H1 (cell line): ENCODE measurements around the gene C17orf100. TPM values are rescaled to one million over a fixed set of nuclear protein-coding genes. Genes with fewer than 3 reads are reported as not detected.

Experiments
- CTCF ChIA-PET: fragments of 300-600 bp; sonication (Branson Sonifier 250); formaldehyde crosslinking; loops from one replicate; lab custom pipeline; 2021; ENCODE audit not compliant: partially characterized antibody; lab: Charles Lee
- POLR2A ChIA-PET: fragments of 300-600 bp; sonication (Branson Sonifier 250); formaldehyde crosslinking; loops from one replicate; lab custom pipeline; 2021; ENCODE audit warnings: inconsistent platforms; ENCODE audit not compliant: partially characterized antibody; lab: Charles Lee
- DNase-seq, 2 experiments: peaks; one replicate each; pipeline versions ENCODE4 v3.0.0 to v3.0.0-alpha.2; 2010 to 2022; ENCODE audit warnings: low spot score in 2 of 2, low read depth in 1 of 2, mixed read lengths in 1 of 2
- FAIRE-seq: peaks from 2 replicates; lab custom pipeline; 2011; peaks lifted over from hg19 to GRCh38; lab: Jason Lieb, UNC
- H2AFZ ChIP-seq: 2 replicates; pipeline ENCODE4 v1.8.1; 2012; ENCODE audit warnings: low read length, inconsistent platforms
- H2AK5ac ChIP-seq: 2 replicates; pipeline ENCODE4 v1.6.1; 2013; ENCODE audit warnings: low read depth, low read length
- H2BK120ac ChIP-seq: replicated peaks from 2 replicates; pipeline ENCODE3; 2013; ENCODE audit warnings: low read depth, low read length, inconsistent platforms
- H2BK12ac ChIP-seq: 2 replicates; pipeline ENCODE4 v1.6.1; 2013; ENCODE audit warnings: low read depth, low read length
- H2BK15ac ChIP-seq: 2 replicates; pipeline ENCODE4 v1.6.1; 2013; ENCODE audit warnings: low read length
- H2BK20ac ChIP-seq: 2 replicates; pipeline ENCODE4 v1.6.1; 2013; ENCODE audit warnings: low read length
- H2BK5ac ChIP-seq: 2 replicates; pipeline ENCODE4 v1.6.1; 2013; ENCODE audit warnings: low read depth, low read length
- H3K14ac ChIP-seq: 2 replicates; pipeline ENCODE4 v1.6.1; 2013; ENCODE audit warnings: inconsistent platforms; ENCODE audit not compliant: insufficient read length
- H3K18ac ChIP-seq: 2 replicates; pipeline ENCODE4 v1.6.1; 2013; ENCODE audit warnings: low read length; ENCODE audit errors: extremely low read depth
- H3K23ac ChIP-seq: 2 replicates; pipeline ENCODE4 v1.6.1; 2013; ENCODE audit warnings: inconsistent platforms; ENCODE audit not compliant: insufficient read length
- H3K23me2 ChIP-seq: 2 replicates; pipeline ENCODE4 v1.6.1; 2013; ENCODE audit warnings: low read depth, low read length
- H3K27ac ChIP-seq: 2 replicates; pipeline ENCODE4 v1.6.1; 2011; ENCODE audit warnings: low read depth, low read length, inconsistent platforms
- H3K27me3 ChIP-seq, 4 experiments: replicated peaks in 1 of 4; 1 replicate in 1 of 4; 2 replicates in 3 of 4; pipeline versions ENCODE4 v1.6.1 to v1.8.1; 2011 to 2013; ENCODE audit warnings: low read length in 3 of 4, mild to moderate bottlenecking in 3 of 4, inconsistent platforms in 2 of 4, mixed read lengths in 2 of 4, moderate library complexity in 1 of 4; ENCODE audit not compliant: control insufficient read depth in 3 of 4, insufficient read depth in 3 of 4; ENCODE audit errors: extremely low read depth in 1 of 4
- H3K36me3 ChIP-seq, 4 experiments: 2 replicates each; pipeline versions ENCODE4 v1.6.1 to v1.8.1; 2011 to 2013; ENCODE audit warnings: mild to moderate bottlenecking in 4 of 4, low read length in 3 of 4, moderate library complexity in 2 of 4, control low read depth in 1 of 4, inconsistent platforms in 1 of 4; ENCODE audit not compliant: insufficient read depth in 4 of 4, control insufficient read depth in 2 of 4
- H3K4ac ChIP-seq: replicated peaks from 2 replicates; pipeline ENCODE3; 2013; ENCODE audit warnings: low read length, low read depth, mixed read lengths, inconsistent platforms; ENCODE audit not compliant: insufficient read length
- H3K4me1 ChIP-seq, 4 experiments: replicated peaks in 1 of 4; 1 replicate in 1 of 4; 2 replicates in 3 of 4; pipeline versions ENCODE4 v1.6.1 to v1.8.1; 2011 to 2013; ENCODE audit warnings: low read length in 3 of 4, inconsistent platforms in 2 of 4, mixed read lengths in 1 of 4; ENCODE audit not compliant: insufficient read depth in 4 of 4, control insufficient read depth in 3 of 4
- H3K4me2 ChIP-seq, 2 experiments: 2 replicates each; pipeline versions ENCODE4 v1.6.1 to v1.8.1; 2011 to 2013; ENCODE audit warnings: low read depth in 2 of 2, low read length in 2 of 2, control low read depth in 1 of 2, inconsistent platforms in 1 of 2, mild to moderate bottlenecking in 1 of 2; ENCODE audit not compliant: insufficient read depth in 1 of 2
- H3K4me3 ChIP-seq, 4 experiments: fragments of 200-600, 300-600 bp in 1 of 4; sonication (generic), shearing (Covaris generic), sonication (Bioruptor Twin) in 1 of 4; 2 replicates each; pipeline versions ENCODE4 v1.5.1 to v1.8.1; 2011 to 2016; ENCODE audit warnings: low read length in 4 of 4, low read depth in 3 of 4, control low read depth in 2 of 4, inconsistent platforms in 2 of 4, mild to moderate bottlenecking in 2 of 4, mixed read lengths in 1 of 4, moderate library complexity in 1 of 4; ENCODE audit not compliant: insufficient read depth in 2 of 4; ENCODE audit errors: extremely low read depth in 1 of 4
- H3K56ac ChIP-seq: replicated peaks from 2 replicates; pipeline ENCODE3; 2013; ENCODE audit warnings: low read depth, mild to moderate bottlenecking, mixed read lengths, low read length, inconsistent platforms; ENCODE audit not compliant: insufficient read length
- H3K79me1 ChIP-seq: 2 replicates; pipeline ENCODE4 v1.6.1; 2013; ENCODE audit warnings: low read depth, low read length, control low read depth
- H3K79me2 ChIP-seq, 2 experiments: 2 replicates each; pipeline versions ENCODE4 v1.6.1 to v1.8.1; 2012 to 2013; ENCODE audit warnings: low read length in 2 of 2, mild to moderate bottlenecking in 2 of 2, inconsistent platforms in 1 of 2; ENCODE audit not compliant: insufficient read depth in 2 of 2, control insufficient read depth in 1 of 2
- H3K9ac ChIP-seq, 4 experiments: replicated peaks in 1 of 4; 1 replicate in 1 of 4; 2 replicates in 3 of 4; pipeline versions ENCODE4 v1.6.1 to v1.8.1; 2011 to 2013; ENCODE audit warnings: low read depth in 3 of 4, low read length in 3 of 4, control low read depth in 2 of 4, mild to moderate bottlenecking in 2 of 4, moderate library complexity in 2 of 4, inconsistent platforms in 1 of 4; ENCODE audit errors: extremely low read depth in 1 of 4
- H3K9me3 ChIP-seq, 2 experiments: 2 replicates each; pipeline versions ENCODE4 v1.6.1 to v1.8.1; 2012 to 2013; ENCODE audit warnings: mild to moderate bottlenecking in 2 of 2, moderate library complexity in 2 of 2, control low read depth in 1 of 2, inconsistent platforms in 1 of 2, low read depth in 1 of 2, low read length in 1 of 2, mixed read lengths in 1 of 2; ENCODE audit not compliant: insufficient read depth in 2 of 2
- H4K20me1 ChIP-seq, 2 experiments: replicated peaks in 1 of 2; 2 replicates each; pipeline versions ENCODE3 to v1.8.1; 2011 to 2013; ENCODE audit warnings: inconsistent platforms in 2 of 2, low read length in 2 of 2, mild to moderate bottlenecking in 1 of 2; ENCODE audit not compliant: insufficient read depth in 2 of 2, control insufficient read depth in 1 of 2
- H4K5ac ChIP-seq: 2 replicates; pipeline ENCODE4 v1.6.1; 2013; ENCODE audit warnings: low read length, low read depth, mixed read lengths, inconsistent platforms; ENCODE audit not compliant: insufficient read length
- H4K8ac ChIP-seq: 2 replicates; pipeline ENCODE4 v1.8.0; 2013; ENCODE audit warnings: mild to moderate bottlenecking, moderate library complexity, low read length, inconsistent platforms; ENCODE audit not compliant: insufficient read depth; ENCODE audit errors: extremely low read depth
- H4K91ac ChIP-seq: replicated peaks from 2 replicates; pipeline ENCODE3; 2013; ENCODE audit warnings: low read length, mixed read lengths, inconsistent platforms; ENCODE audit not compliant: insufficient read length
- ASH2L ChIP-seq: fragments of 200-600, 300-600 bp; sonication (generic); IDR thresholded peaks from one replicate; pipeline ENCODE4 v1.7.1; 2017; ENCODE audit warnings: low read length
- BCL11A ChIP-seq, 2 experiments: IDR thresholded peaks; one replicate each; pipeline ENCODE4 v1.6.1; 2011; ENCODE audit warnings: low read depth in 2 of 2, low read length in 2 of 2, mild to moderate bottlenecking in 2 of 2
- CBX8 ChIP-seq: fragments of 300-800, 300-1000 bp; sonication (generic); IDR thresholded peaks from 2 replicates; pipeline ENCODE4 v1.7.1; 2016; ENCODE audit warnings: low read depth, low read length, borderline replicate concordance
- CREB1 ChIP-seq: IDR thresholded peaks from 2 replicates; pipeline ENCODE4 v1.6.1; 2012; ENCODE audit warnings: inconsistent platforms
- EZH2 ChIP-seq: fragments of 200-600 bp; sonication (generic); IDR thresholded peaks from 2 replicates; pipeline ENCODE4 v1.7.1; 2012; ENCODE audit warnings: low read depth, mild to moderate bottlenecking, moderate library complexity, low read length, inconsistent platforms; ENCODE audit not compliant: severe bottlenecking
- GTF2F1 ChIP-seq: IDR thresholded peaks from 2 replicates; pipeline ENCODE4 v1.6.1; 2012; ENCODE audit warnings: low read depth, low read length, improper control_type of control experiment, borderline replicate concordance
- KDM5A ChIP-seq: fragments of 200-600 bp; IDR thresholded peaks from 2 replicates; pipeline ENCODE4 v1.7.1; 2012; ENCODE audit warnings: mild to moderate bottlenecking, low read length, inconsistent platforms, mixed read lengths
- SIRT6 ChIP-seq: IDR thresholded peaks from one replicate; pipeline ENCODE4 v1.7.1; 2012; ENCODE audit warnings: low read length, inconsistent platforms
- SIX5 ChIP-seq: IDR thresholded peaks from 2 replicates; pipeline ENCODE4 v1.6.1; 2011; ENCODE audit warnings: mild to moderate bottlenecking, low read depth, low read length
- SP1 ChIP-seq: IDR thresholded peaks from 2 replicates; pipeline ENCODE4 v1.6.1; 2011; ENCODE audit warnings: low read depth, low read length
- ZNF274 ChIP-seq: IDR thresholded peaks from 2 replicates; pipeline ENCODE4 v1.7.0; 2012; ENCODE audit warnings: low read length, borderline replicate concordance; ENCODE audit errors: extremely low read depth
- WGBS, 2 experiments: shearing (Covaris generic) in 1 of 2; methylation state at CpG; one replicate each; pipeline versions ENCODE4 v1.1.6 to v1.1.7; 2013 to 2015; ENCODE audit warnings: low lambda C conversion rate in 2 of 2, mixed read lengths in 2 of 2, inconsistent platforms in 1 of 2, low coverage in 1 of 2, missing lambda C conversion rate in 1 of 2; ENCODE audit not compliant: insufficient replicate concordance in 2 of 2, insufficient coverage in 1 of 2, insufficient read length in 1 of 2; ENCODE audit errors: extremely low coverage in 1 of 2, missing lambda C conversion rate in 1 of 2; 5-methylcytosine and 5-hydroxymethylcytosine counted together
- polyA plus RNA-seq, 7 experiments: library from polyadenylated mRNA; depleted of rRNA in 3 of 7; stranded (reverse) in 5 of 7; unstranded in 2 of 7; fragments of >200 nt in 5 of 7; fragments of 200-250 nt in 2 of 7; gene quantifications; 1 replicate in 5 of 7; 2 replicates in 1 of 7; 4 replicates in 1 of 7; pipeline versions ENCODE4 v1.2.1 to v1.2.3, GENCODE V29; 2011 to 2013; ENCODE audit warnings: missing spikeins in 2 of 7, mixed read lengths in 2 of 7
- total RNA-seq: library from RNA; stranded (reverse); fragmentation: NEBNext Ultra II Directional; extraction: Animal tissue kit (Norgen Biotek cat#: 25700); gene quantifications from 2 replicates; pipeline ENCODE4 v1.2.1, GENCODE V29; 2021
- TF ChIP-seq, protein P1 (sequence below): IDR thresholded peaks from 2 replicates; pipeline ENCODE4 v1.6.1; 2012; ENCODE audit warnings: inconsistent platforms
- TF ChIP-seq, protein P2 (sequence below), 3 experiments: IDR thresholded peaks; 1 replicate in 2 of 3; 2 replicates in 1 of 3; pipeline versions ENCODE4 v1.5.1 to v1.6.1; 2011; ENCODE audit warnings: low read length in 3 of 3, mild to moderate bottlenecking in 3 of 3, inconsistent platforms in 2 of 3, low read depth in 1 of 3, moderate library complexity in 1 of 3; ENCODE audit not compliant: insufficient read depth in 1 of 3; ENCODE audit errors: control extremely low read depth in 1 of 3

Gene C17orf100
- total and polyA plus RNA-seq, 2 of the 8 experiments (the other 6 are each of a cell fraction or from before 2014, with no cell fraction given) = 2.1 to 2.8 TPM

DNA sequence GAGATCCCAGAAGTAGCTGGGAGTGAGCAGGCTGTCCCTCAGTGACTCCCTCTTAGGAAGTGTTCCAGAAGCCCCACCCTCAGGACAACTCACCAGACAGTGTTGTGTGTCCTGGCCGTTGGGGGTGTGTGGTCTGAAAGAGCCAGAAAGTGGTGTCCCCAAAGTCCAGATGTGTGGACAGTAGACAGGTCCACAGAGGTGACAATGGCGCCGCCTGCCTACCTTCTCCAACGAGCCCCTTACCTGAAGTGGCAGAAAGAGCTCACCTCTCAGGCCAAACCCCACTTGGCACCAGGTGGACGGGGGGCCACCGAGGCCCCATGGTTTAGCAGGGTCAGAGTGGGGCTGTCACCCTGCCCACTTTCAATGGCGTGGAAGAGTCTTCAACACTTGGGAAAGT, 19.9 kb downstream of the C17orf100 start:
- H3K4me1 ChIP-seq = no peaks in the 10 kb centered on the region
- 87% methylated on average over 7 of the region's 7 CpGs; no CpG with 5 or more reads in 1 of the 2 experiments for WGBS, 2 experiments
- no peaks in the 10 kb centered on the region for H3K79me2 ChIP-seq
- H3K27me3 ChIP-seq = 0 out of 7 replicates have a peak, but pooled peaks cover 0 to 2% (median 0%) of the 10 kb centered on the region in 4 experiments
- no peak overlapping the region for H4K5ac ChIP-seq
- no peak overlapping the region for H3K9ac ChIP-seq
- no peak overlapping the region for H4K8ac ChIP-seq
- POLR2A ChIA-PET = no interaction called here
- no peaks in the 10 kb centered on the region for H3K23me2 ChIP-seq
- H3K14ac ChIP-seq = no peak overlapping the region
- no peak overlapping the region for H4K91ac ChIP-seq
- CTCF ChIA-PET = interaction anchor here (0.7 to 3.5 kb wide), 6 partner anchors 31 to 221 kb away, joined by 3 to 24 read pairs (median 7); no protein-coding TSS in a partner anchor
- no peak for TF ChIP-seq SP1
- TF ChIP-seq SIRT6 = no peak
- TF ChIP-seq ZNF274 = no peak
- no peak for TF ChIP-seq EZH2
- TF ChIP-seq, protein P1, sequence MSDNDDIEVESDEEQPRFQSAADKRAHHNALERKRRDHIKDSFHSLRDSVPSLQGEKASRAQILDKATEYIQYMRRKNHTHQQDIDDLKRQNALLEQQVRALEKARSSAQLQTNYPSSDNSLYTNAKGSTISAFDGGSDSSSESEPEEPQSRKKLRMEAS = no peak
- TF ChIP-seq SIX5 = no peak
- TF ChIP-seq, protein P2, sequence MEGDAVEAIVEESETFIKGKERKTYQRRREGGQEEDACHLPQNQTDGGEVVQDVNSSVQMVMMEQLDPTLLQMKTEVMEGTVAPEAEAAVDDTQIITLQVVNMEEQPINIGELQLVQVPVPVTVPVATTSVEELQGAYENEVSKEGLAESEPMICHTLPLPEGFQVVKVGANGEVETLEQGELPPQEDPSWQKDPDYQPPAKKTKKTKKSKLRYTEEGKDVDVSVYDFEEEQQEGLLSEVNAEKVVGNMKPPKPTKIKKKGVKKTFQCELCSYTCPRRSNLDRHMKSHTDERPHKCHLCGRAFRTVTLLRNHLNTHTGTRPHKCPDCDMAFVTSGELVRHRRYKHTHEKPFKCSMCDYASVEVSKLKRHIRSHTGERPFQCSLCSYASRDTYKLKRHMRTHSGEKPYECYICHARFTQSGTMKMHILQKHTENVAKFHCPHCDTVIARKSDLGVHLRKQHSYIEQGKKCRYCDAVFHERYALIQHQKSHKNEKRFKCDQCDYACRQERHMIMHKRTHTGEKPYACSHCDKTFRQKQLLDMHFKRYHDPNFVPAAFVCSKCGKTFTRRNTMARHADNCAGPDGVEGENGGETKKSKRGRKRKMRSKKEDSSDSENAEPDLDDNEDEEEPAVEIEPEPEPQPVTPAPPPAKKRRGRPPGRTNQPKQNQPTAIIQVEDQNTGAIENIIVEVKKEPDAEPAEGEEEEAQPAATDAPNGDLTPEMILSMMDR (IDR thresholded peaks at IDR 0.05; ENCODE audit: control extremely low read depth in 1 of 3, insufficient read depth in 1 of 3, low read depth in 1 of 3, low read length in 3 of 3) = no peak
- no peak for TF ChIP-seq GTF2F1
- no peak for TF ChIP-seq CREB1
- TF ChIP-seq ASH2L = no peak
- no peak for TF ChIP-seq CBX8
- TF ChIP-seq BCL11A (IDR thresholded peaks at IDR 0.05; ENCODE audit: low read depth in 2 of 2, low read length in 2 of 2) = no peak
- TF ChIP-seq KDM5A = no peak
- H4K20me1 ChIP-seq = peaks cover 0 to 2% of the 10 kb centered on the region in 2 experiments
- H3K4me2 ChIP-seq = no peak overlapping the region
- no peak overlapping the region for H2BK120ac ChIP-seq
- H3K9me3 ChIP-seq = no peaks in the 10 kb centered on the region
- H3K56ac ChIP-seq = no peak overlapping the region
- H2BK5ac ChIP-seq = no peak overlapping the region
- no peak overlapping the region for H3K18ac ChIP-seq
- H3K36me3 ChIP-seq = no peaks in the 10 kb centered on the region
- no peak overlapping the region for H3K4ac ChIP-seq
- H2AFZ ChIP-seq = no peak overlapping the region
- H2BK20ac ChIP-seq = no peak overlapping the region
- no peak overlapping the region for H2BK12ac ChIP-seq
- H3K4me3 ChIP-seq = no peak overlapping the region
- DNase-seq (no peak), FAIRE-seq (no peak)
- H2BK15ac ChIP-seq = no peak overlapping the region
- H3K79me1 ChIP-seq = no peaks in the 10 kb centered on the region
- no peak overlapping the region for H3K23ac ChIP-seq
- H2AK5ac ChIP-seq = no peak overlapping the region
- no peak overlapping the region for H3K27ac ChIP-seq
